Testis (tissue), 2 donors: ENCODE results near the gene ZBTB7C.

Experiments used
- POLR2A ChIP-seq: fragments of 450-650 bp; IDR thresholded peaks from one replicate; pipeline ENCODE4 v1.6.1; 2017; ENCODE audit warnings: antibody characterized with exemption, mild to moderate bottlenecking, moderate library complexity
- TF ChIP-seq, protein P1 (sequence below), 3 experiments: fragments of 450-650 bp in 2 of 3; fragments of 200-600 bp in 1 of 3; sonication (generic) in 1 of 3; IDR thresholded peaks; one replicate each; pipeline ENCODE4 v1.5.1; 2016 to 2019; ENCODE audit warnings: antibody characterized with exemption in 3 of 3, mild to moderate bottlenecking in 2 of 3, moderate library complexity in 1 of 3

DNA sequence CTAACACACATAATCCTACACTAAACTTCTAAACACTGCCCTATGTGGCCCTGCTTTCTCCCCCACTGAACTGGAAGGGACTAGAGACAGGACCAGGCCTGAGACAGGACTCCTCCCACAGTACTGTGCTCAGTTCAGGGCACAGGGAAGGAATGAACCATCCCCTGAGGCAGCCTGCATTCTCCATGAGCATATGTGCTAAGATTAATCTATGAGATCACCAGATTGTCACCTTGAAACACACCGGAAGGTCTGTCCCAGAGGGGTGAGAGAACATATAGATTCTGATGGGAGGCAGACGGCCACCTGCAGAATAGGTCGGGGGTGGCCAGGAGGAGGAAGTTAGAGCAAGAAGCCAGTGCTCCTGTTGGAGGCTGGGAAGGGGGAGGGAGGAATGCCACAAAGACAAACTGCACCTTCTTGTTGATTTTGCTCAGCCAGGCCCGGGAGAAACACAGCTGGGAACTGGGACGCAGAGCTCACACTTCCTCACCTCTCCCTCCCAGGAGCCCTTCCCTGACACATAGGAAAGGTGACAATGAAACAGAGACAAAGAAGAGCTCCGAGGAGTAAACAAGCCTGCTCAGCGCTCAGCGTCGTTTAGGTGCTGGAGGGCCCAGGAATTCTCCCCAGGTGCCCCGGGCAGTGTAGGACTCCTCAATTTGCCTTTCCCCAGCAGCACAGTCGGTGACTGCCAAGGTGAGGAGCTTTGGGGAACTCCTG, 52.1 kb downstream of the ZBTB7C start:
- TF ChIP-seq, protein P1, sequence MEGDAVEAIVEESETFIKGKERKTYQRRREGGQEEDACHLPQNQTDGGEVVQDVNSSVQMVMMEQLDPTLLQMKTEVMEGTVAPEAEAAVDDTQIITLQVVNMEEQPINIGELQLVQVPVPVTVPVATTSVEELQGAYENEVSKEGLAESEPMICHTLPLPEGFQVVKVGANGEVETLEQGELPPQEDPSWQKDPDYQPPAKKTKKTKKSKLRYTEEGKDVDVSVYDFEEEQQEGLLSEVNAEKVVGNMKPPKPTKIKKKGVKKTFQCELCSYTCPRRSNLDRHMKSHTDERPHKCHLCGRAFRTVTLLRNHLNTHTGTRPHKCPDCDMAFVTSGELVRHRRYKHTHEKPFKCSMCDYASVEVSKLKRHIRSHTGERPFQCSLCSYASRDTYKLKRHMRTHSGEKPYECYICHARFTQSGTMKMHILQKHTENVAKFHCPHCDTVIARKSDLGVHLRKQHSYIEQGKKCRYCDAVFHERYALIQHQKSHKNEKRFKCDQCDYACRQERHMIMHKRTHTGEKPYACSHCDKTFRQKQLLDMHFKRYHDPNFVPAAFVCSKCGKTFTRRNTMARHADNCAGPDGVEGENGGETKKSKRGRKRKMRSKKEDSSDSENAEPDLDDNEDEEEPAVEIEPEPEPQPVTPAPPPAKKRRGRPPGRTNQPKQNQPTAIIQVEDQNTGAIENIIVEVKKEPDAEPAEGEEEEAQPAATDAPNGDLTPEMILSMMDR (IDR thresholded peaks at IDR 0.05) = no peak
- no peak for TF ChIP-seq POLR2A
